ENCODE results near the gene ZNF584. TPM values are rescaled to one million over a fixed set of nuclear protein-coding genes. Genes with fewer than 3 reads are reported as not detected.
"Not testable (repeated sequence)": the region's sequence is repeated elsewhere in the genome, so short reads cannot be mapped to it uniquely, and the experiment has no call there.

ZNF584 gene
- total RNA-seq, 1 donor from 2014 or later: 16.0 TPM

- ATAC-seq (no peak), DNase-seq (ENCODE audit: low spot score) (no peak)
- intact Hi-C loops (cut with DNase I): no loop called here
Observed at GRCh38 chr19:58400316-58400915, 8.0 kb upstream of the ZNF584 start.

- ATAC-seq: peak; percentile 100
- intact Hi-C loops (cut with DNase I): no loop called here
- DNase-seq (ENCODE audit: low spot score): peak; percentile 100
Observed at GRCh38 chr19:58400916-58401839, 7.3 kb upstream of the ZNF584 start.

GRCh38 chr19:58401840-58402421 lies 6.5 kb upstream of the ZNF584 start:
- DNase-seq (ENCODE audit: low spot score) (no peak), ATAC-seq (no peak)
- intact Hi-C loops (cut with DNase I): no loop called here

- ATAC-seq; intact Hi-C loops (cut with DNase I); DNase-seq (ENCODE audit: low spot score): not testable (repeated sequence)
Observed at GRCh38 chr19:58403920-58404478, 4.5 kb upstream of the ZNF584 start.

- ATAC-seq (no peak), DNase-seq (ENCODE audit: low spot score) (no peak)
- intact Hi-C loops (cut with DNase I): no loop called here
Observed at GRCh38 chr19:58406818-58407657, 1.4 kb upstream of the ZNF584 start.

- intact Hi-C loops (cut with DNase I): no loop called here
- no peak for DNase-seq (ENCODE audit: low spot score)
- peak; percentile 35 for ATAC-seq
Observed at GRCh38 chr19:58407658-58408151, 744 bp upstream of the ZNF584 start.

GRCh38 chr19:58409010-58409790 lies 751 bp downstream of the ZNF584 start:
- DNase-seq (ENCODE audit: low spot score): peak; percentile 67
- intact Hi-C loops (cut with DNase I): no loop called here
- peak; percentile 10 for ATAC-seq

GRCh38 chr19:58416604-58417003 lies 8.2 kb downstream of the ZNF584 start:
- ATAC-seq (no peak), DNase-seq (ENCODE audit: low spot score) (no peak)
- intact Hi-C loops (cut with DNase I): no loop called here

- ATAC-seq (no peak), DNase-seq (ENCODE audit: low spot score) (no peak)
- intact Hi-C loops (cut with DNase I): no loop called here
Observed at GRCh38 chr19:58417071-58417470, 8.6 kb downstream of the ZNF584 start.

- ATAC-seq (no peak), DNase-seq (ENCODE audit: low spot score) (no peak)
- intact Hi-C loops (cut with DNase I): no loop called here
Observed at GRCh38 chr19:58428617-58429016, 20.2 kb downstream of the ZNF584 start.

GRCh38 chr19:58429745-58430144 lies 21.3 kb downstream of the ZNF584 start:
- ATAC-seq: no peak
- intact Hi-C loops (cut with DNase I): no loop called here

GRCh38 chr19:58434217-58434616 lies 25.8 kb downstream of the ZNF584 start:
- intact Hi-C loops (cut with DNase I): no loop called here
- no peak for DNase-seq (ENCODE audit: low spot score)
- no peak for ATAC-seq

More at GRCh38 chr19:58429745-58430144, 21.3 kb downstream of the ZNF584 start:
- no peak for DNase-seq (ENCODE audit: low spot score)

GRCh38 chr19:58439576-58440554 lies 31.4 kb downstream of the ZNF584 start, which contains the start of gene ZNF132:
ZNF132 (minus strand) TSS chr19:58440153; CDS start chr19:58439821, 332 bp downstream.
- DNase-seq (ENCODE audit: low spot score): peak; percentile 96
- ATAC-seq: peak; percentile 99
- intact Hi-C loops (cut with DNase I): no loop called here

- intact Hi-C loops (cut with DNase I): no loop called here
- no peak for DNase-seq (ENCODE audit: low spot score)
- ATAC-seq: peak; percentile 18
Observed at GRCh38 chr19:58440556-58440955, 32.1 kb downstream of the ZNF584 start.

- DNase-seq (ENCODE audit: low spot score); intact Hi-C loops (cut with DNase I); ATAC-seq: not testable (repeated sequence)
Observed at GRCh38 chr19:58442986-58443385, 34.5 kb downstream of the ZNF584 start.

- ATAC-seq; intact Hi-C loops (cut with DNase I); DNase-seq (ENCODE audit: low spot score): not testable (repeated sequence)
Observed at GRCh38 chr19:58448860-58449259, 40.4 kb downstream of the ZNF584 start.
